Measurements from ENCODE around the gene AP5Z1. TPM values are rescaled to one million over a fixed set of nuclear protein-coding genes. Genes with fewer than 3 reads are reported as not detected.
"Not testable (repeated sequence)": the region's sequence is repeated elsewhere in the genome, so short reads cannot be mapped to it uniquely, and the experiment has no call there.

AP5Z1 gene
- total RNA-seq, 6 experiments from 2014 or later: 39.8 to 50.4 (median 42.1) TPM

GRCh38 chr7:4800487-4800886, 25.1 kb downstream of the AP5Z1 start:
- no peak overlapping the region for H3K4me3 Mint-ChIP-seq
- no peaks in the 10 kb centered on the region for H3K36me3 Mint-ChIP-seq (ENCODE audit: low read depth)
- no peaks in the 10 kb centered on the region for H3K9me3 Mint-ChIP-seq
- peaks cover 8% of the 10 kb centered on the region for H3K27me3 Mint-ChIP-seq (ENCODE audit: insufficient read depth)
- TF ChIP-seq CTCF (IDR thresholded peaks at IDR 0.05): no peak
- no peaks in the 10 kb centered on the region for H3K4me1 Mint-ChIP-seq (ENCODE audit: low read depth)
- no peak for DNase-seq
- H3K27ac Mint-ChIP-seq: no peak overlapping the region

DNA sequence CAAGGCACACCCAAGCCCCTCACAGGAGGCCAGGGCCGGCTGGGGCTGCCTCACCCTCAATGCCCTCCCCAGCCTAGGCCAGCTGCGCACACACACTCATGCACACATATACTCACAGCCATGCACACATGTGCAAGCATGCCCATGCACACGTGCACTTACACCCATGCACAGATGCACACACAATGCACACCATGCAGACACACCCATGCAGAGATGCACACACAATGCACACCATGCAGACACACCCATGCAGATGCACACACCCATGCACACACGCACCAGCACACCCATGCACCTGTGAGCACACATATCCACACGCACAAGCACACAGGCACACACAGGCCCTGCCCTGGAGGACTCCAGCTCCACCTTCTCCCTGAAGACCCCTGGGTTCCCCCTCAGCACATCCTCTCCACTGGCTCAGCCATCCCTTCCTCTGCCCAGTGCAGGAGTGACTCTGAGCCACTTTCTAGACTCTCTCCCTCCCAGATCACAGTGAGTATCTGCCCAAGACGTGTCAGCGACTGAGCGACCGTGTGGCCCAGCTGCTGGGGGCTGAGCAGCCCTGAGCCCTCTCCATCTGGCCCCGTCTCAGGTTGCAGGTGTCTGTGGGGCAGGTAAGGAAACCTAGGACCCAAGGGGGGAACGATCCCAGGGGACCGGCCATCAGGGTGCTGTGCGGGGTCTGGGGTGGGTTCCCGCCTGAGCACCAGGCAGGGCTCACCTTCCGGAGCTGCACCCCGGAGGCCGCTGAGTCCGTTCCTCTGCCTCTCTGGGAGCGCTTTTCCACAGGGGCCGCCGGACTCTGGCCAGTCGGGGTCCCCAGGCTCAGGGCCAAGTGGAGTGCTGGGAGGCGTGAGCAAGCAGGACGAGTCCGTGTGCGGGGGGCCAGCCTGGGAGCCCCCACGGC, 25.8 kb downstream of the AP5Z1 start:
- no peak for DNase-seq
- Mint-ChIP-seq H3K4me3 (no peak overlapping the region), H3K9me3 (no peaks in the 10 kb centered on the region), H3K4me1 (ENCODE audit: low read depth) (no peaks in the 10 kb centered on the region), H3K27me3 (ENCODE audit: insufficient read depth) (peaks cover 10% of the 10 kb centered on the region), H3K27ac (no peak overlapping the region), H3K36me3 (ENCODE audit: low read depth) (no peaks in the 10 kb centered on the region)
- no peak for TF ChIP-seq CTCF (IDR thresholded peaks at IDR 0.05)

- no peaks in the 10 kb centered on the region for H3K4me1 Mint-ChIP-seq (ENCODE audit: low read depth)
- no peak for DNase-seq
- no peak overlapping the region for H3K27ac Mint-ChIP-seq
- H3K9me3 Mint-ChIP-seq: no peaks in the 10 kb centered on the region
- TF ChIP-seq CTCF (IDR thresholded peaks at IDR 0.05): no peak
- no peak overlapping the region for H3K4me3 Mint-ChIP-seq
- H3K27me3 Mint-ChIP-seq (ENCODE audit: insufficient read depth): peaks cover 13% of the 10 kb centered on the region
- no peaks in the 10 kb centered on the region for H3K36me3 Mint-ChIP-seq (ENCODE audit: low read depth)
Measured at GRCh38 chr7:4801839-4802231, 26.4 kb downstream of the AP5Z1 start.

- H3K27me3 Mint-ChIP-seq (ENCODE audit: insufficient read depth): peaks cover 16% of the 10 kb centered on the region
- not testable (repeated sequence) for H3K9me3 Mint-ChIP-seq; H3K4me3 Mint-ChIP-seq; DNase-seq; H3K4me1 Mint-ChIP-seq (ENCODE audit: low read depth); H3K27ac Mint-ChIP-seq; H3K36me3 Mint-ChIP-seq (ENCODE audit: low read depth)
Measured at GRCh38 chr7:4802577-4802976, 27.2 kb downstream of the AP5Z1 start.

DNA sequence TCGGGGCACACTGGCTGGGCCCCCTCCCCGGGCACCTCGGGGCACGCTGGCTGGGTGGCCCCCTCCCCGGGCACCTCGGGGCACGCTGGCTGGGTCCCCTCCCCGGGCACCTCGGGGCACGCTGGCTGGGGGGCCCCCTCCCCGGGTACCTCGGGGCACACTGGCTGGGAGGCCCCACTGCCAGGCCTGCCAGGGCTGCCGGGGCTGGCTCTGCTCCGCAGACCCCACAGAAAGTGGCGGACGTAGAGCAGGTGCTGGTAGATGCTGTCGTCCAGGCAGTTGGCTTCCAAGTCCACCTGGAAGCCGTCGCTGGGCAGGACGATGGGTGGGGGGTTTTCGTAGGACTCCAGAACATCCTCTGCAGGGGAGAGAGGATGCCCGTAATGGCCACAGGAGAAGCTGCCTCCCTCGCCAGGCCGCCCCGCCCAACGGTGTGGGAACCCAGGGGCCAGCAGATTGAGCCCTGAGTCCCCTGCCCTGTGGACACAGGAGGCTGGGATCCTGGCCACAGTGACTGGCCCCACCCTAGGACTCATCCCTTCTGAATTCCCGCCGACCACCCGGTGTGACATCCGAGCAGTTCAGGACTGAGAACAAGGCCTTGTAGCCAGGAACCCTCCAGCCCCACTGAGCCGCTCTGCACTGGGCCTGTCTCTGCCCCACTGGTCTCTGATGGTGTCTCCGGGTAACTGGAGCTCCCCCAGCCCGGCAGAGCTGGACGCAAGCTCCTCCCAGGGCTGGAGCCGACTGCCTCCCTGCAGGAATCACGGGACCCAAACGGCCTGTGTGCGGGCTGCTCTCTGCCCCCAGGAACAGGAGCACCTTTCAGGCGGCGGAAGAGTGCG, 28.2 kb downstream of the AP5Z1 start:
- TF ChIP-seq CTCF (IDR thresholded peaks at IDR 0.05): no peak
- Mint-ChIP-seq H3K27ac (no peak overlapping the region), H3K4me1 (ENCODE audit: low read depth) (no peaks in the 10 kb centered on the region), H3K9me3 (no peaks in the 10 kb centered on the region), H3K4me3 (no peak overlapping the region), H3K36me3 (ENCODE audit: low read depth) (no peaks in the 10 kb centered on the region), H3K27me3 (ENCODE audit: insufficient read depth) (peaks cover 15% of the 10 kb centered on the region)
- no peak for DNase-seq
